LNCaP clone FGC (cell line): ENCODE results near the gene GFI1.

Source experiments
- DNase-seq: peaks from one replicate; pipeline ENCODE4 v3.0.0-alpha.2; 2011; ENCODE audit warnings: low read depth
- H3K4me3 ChIP-seq: 2 replicates; pipeline ENCODE4 v1.5.1; 2011; ENCODE audit warnings: mild to moderate bottlenecking, low read depth, low read length, control low read depth
- CTCF ChIP-seq: IDR thresholded peaks from 2 replicates; pipeline ENCODE4 v1.5.1; 2012; ENCODE audit warnings: mild to moderate bottlenecking; ENCODE audit not compliant: control insufficient read depth, insufficient read depth; ENCODE audit errors: extremely low read depth

Gene GFI1

GRCh38 chr1:92476071-92476631 is 10.6 kb downstream of the GFI1 start:
- no peak for DNase-seq
- no peak overlapping the region for H3K4me3 ChIP-seq
- no peak for TF ChIP-seq CTCF

GRCh38 chr1:92475029-92475428 is 11.7 kb downstream of the GFI1 start:
- TF ChIP-seq CTCF = no peak
- no peak for DNase-seq
- H3K4me3 ChIP-seq = no peak overlapping the region

GRCh38 chr1:92473781-92474495 is 12.8 kb downstream of the GFI1 start:
- no peak for TF ChIP-seq CTCF
- DNase-seq = no peak
- H3K4me3 ChIP-seq = no peak overlapping the region

GRCh38 chr1:92470216-92470615 is 16.5 kb downstream of the GFI1 start:
- TF ChIP-seq CTCF = no peak
- no peak for DNase-seq
- no peak overlapping the region for H3K4me3 ChIP-seq

- TF ChIP-seq CTCF = no peak
- H3K4me3 ChIP-seq = no peak overlapping the region
Measured at GRCh38 chr1:92466683-92467352, 19.9 kb downstream of the GFI1 start.

GRCh38 chr1:92465256-92465647 is 21.5 kb downstream of the GFI1 start:
- TF ChIP-seq CTCF = no peak
- no peak for DNase-seq
- H3K4me3 ChIP-seq = no peak overlapping the region

More at GRCh38 chr1:92466683-92467352, 19.9 kb downstream of the GFI1 start:
- DNase-seq = no peak
